Activated naive CD4-positive, alpha-beta T cell (primary cell): ENCODE measurements around the gene RCC1.
"Not testable (repeated sequence)": the region's sequence is repeated elsewhere in the genome, so short reads cannot be mapped to it uniquely, and the experiment has no call there.

Source experiments
- DNase-seq, 4 experiments: peaks; one replicate each; lab custom pipeline; 2025; lab: John Stamatoyannopoulos, UW

The RCC1 gene

GRCh38 chr1:28505406-28506187, at the start of gene RCC1:
TSS of gene RCC1 (plus strand) at chr1:28506043. CDS start at chr1:28529867, 23,824 bp downstream.
- DNase-seq, result peak; percentile 77 to 89 (median 84)

GRCh38 chr1:28456078-28456477, 49.8 kb upstream of the RCC1 start:
- DNase-seq, result no peak

GRCh38 chr1:28457678-28458077, 48.2 kb upstream of the RCC1 start:
- no peak for DNase-seq

GRCh38 chr1:28458237-28459228, 47.3 kb upstream of the RCC1 start:
- no peak for DNase-seq

GRCh38 chr1:28466226-28466778, 39.5 kb upstream of the RCC1 start:
- no peak for DNase-seq

GRCh38 chr1:28470146-28470545, 35.7 kb upstream of the RCC1 start:
- no peak for DNase-seq

GRCh38 chr1:28479497-28479896, 26.3 kb upstream of the RCC1 start:
- DNase-seq, result not testable (repeated sequence)

GRCh38 chr1:28480308-28480707, 25.5 kb upstream of the RCC1 start:
- DNase-seq, result no peak

- DNase-seq, result no peak
Measured at GRCh38 chr1:28482138-28482537, 23.7 kb upstream of the RCC1 start.

- DNase-seq, result no peak
Measured at GRCh38 chr1:28482702-28483101, 23.1 kb upstream of the RCC1 start.

GRCh38 chr1:28494737-28495136, 11.1 kb upstream of the RCC1 start:
- no peak for DNase-seq

- DNase-seq, result no peak
Measured at GRCh38 chr1:28499553-28499952, 6.3 kb upstream of the RCC1 start.

- no peak for DNase-seq
Measured at GRCh38 chr1:28501925-28502324, 3.9 kb upstream of the RCC1 start.

GRCh38 chr1:28503117-28503516, 2.7 kb upstream of the RCC1 start:
- DNase-seq, result no peak

- DNase-seq, result no peak
Measured at GRCh38 chr1:28506907-28507246, 1.0 kb downstream of the RCC1 start.

- no peak for DNase-seq
Measured at GRCh38 chr1:28507247-28507645, 1.4 kb downstream of the RCC1 start.

GRCh38 chr1:28507646-28508434, 2.0 kb downstream of the RCC1 start:
- DNase-seq, result no peak

- no peak for DNase-seq
Measured at GRCh38 chr1:28508435-28508754, 2.6 kb downstream of the RCC1 start.

- DNase-seq, result peak in 1 of 4 experiments; percentile 30
Measured at GRCh38 chr1:28509705-28510272, 3.9 kb downstream of the RCC1 start.

- no peak for DNase-seq
Measured at GRCh38 chr1:28510273-28510969, 4.6 kb downstream of the RCC1 start.

- DNase-seq, result no peak
Measured at GRCh38 chr1:28510970-28511440, 5.2 kb downstream of the RCC1 start.
